Dendritic cell treated with granulocyte-macrophage colony-stimulating factor and Interleukin-4, amounts not matched to agents 40 ng/mL and 50 ng/mL, for 4 days (primary cell): ENCODE results near the gene ARFIP1.
A peak's percentile ranks its signal among the peaks of the same experiment; 100 is the strongest.

ENCODE experiments used
- H3K27ac Mint-ChIP-seq: one replicate; pipeline ENCODE4 v1.8.0; 2022; ENCODE audit warnings: mild to moderate bottlenecking, mixed read lengths
- H3K27me3 Mint-ChIP-seq: one replicate; pipeline ENCODE4 v1.8.0; 2022; ENCODE audit warnings: mild to moderate bottlenecking, mixed read lengths
- H3K36me3 Mint-ChIP-seq: one replicate; pipeline ENCODE4 v1.8.0; 2022; ENCODE audit warnings: low read depth, mixed read lengths
- H3K4me1 Mint-ChIP-seq: one replicate; pipeline ENCODE4 v1.8.0; 2022; ENCODE audit warnings: low read depth, mixed read lengths
- H3K4me3 Mint-ChIP-seq: one replicate; pipeline ENCODE4 v1.8.0; 2022; ENCODE audit warnings: mild to moderate bottlenecking, moderate library complexity, mixed read lengths
- H3K9me3 Mint-ChIP-seq: one replicate; pipeline ENCODE4 v1.8.0; 2022; ENCODE audit warnings: mixed read lengths
- intact Hi-C: fragments of 100-400 bp; cut with micrococcal nuclease; formaldehyde crosslinking; loops from one replicate; pipeline ENCODE4 v1.15.0; 2022

The ARFIP1 gene

DNA sequence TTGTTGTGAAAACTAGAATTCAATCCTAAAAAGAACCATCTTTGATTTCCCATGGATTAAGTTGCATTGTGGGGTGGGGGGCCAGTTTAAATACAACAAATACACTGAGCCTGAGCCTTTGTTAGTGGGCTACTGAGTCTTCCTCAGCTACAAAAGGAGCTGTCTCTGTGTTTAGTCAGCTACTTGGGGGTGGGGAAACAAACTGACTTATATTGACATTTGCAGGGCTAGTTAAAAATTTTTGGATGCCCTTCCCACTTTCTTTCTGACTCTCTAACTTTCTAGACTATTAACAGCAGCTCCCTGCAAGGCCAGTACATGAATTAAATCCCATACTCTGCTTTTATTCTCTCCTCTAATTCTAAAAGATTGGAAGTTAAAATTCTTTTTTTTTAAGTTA is 123.9 kb downstream of the ARFIP1 start:
- Mint-ChIP-seq H3K4me3 (no peak overlapping the region), H3K27me3 (no peaks in the 10 kb centered on the region), H3K36me3 (peaks cover 49% of the 10 kb centered on the region), H3K27ac (no peak overlapping the region), H3K4me1 (peaks cover 11% of the 10 kb centered on the region), H3K9me3 (no peaks in the 10 kb centered on the region)
- intact Hi-C loops = no loop called here

DNA sequence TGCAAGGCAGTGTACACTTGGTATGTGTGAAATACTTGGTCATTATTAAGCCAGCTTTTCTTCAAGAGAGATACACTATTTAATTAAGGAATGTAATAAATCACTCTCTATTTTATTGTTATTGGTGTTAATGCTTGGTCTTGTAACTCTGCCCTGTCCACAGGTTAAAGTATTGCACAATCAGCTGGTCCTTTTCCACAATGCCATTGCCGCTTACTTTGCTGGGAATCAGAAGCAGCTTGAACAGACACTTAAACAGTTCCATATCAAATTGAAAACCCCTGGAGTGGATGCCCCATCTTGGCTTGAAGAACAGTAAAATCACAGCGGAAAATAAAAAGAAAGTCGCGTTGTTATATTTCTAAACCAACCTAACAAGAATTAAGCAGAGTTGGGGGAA is 130.1 kb downstream of the ARFIP1 start:
- peaks cover 11% of the 10 kb centered on the region for H3K4me1 Mint-ChIP-seq
- H3K27ac Mint-ChIP-seq = no peak overlapping the region
- no peaks in the 10 kb centered on the region for H3K9me3 Mint-ChIP-seq
- intact Hi-C loops = no loop called here
- no peaks in the 10 kb centered on the region for H3K27me3 Mint-ChIP-seq
- no peak overlapping the region for H3K4me3 Mint-ChIP-seq
- H3K36me3 Mint-ChIP-seq = peaks cover 41% of the 10 kb centered on the region

DNA sequence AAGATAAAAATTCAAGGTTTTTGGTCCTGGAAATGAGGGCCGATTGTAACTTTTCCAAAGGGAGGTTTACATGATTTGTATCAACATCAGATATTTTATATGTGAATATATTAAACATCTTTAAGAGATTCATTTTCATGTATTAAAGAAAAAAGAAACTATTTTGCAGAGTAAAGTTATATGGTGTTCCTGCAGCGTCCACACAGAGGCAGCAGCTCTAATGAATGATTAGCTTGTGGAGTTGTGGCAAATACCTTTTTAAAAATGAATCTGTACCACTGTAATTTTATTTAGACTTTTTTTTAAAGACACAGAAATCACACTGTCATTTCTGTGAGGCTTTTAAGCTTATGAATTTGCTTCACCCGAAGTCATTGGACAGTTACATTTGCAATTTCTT is 130.8 kb downstream of the ARFIP1 start:
- peaks cover 41% of the 10 kb centered on the region for H3K36me3 Mint-ChIP-seq
- H3K4me3 Mint-ChIP-seq = no peak overlapping the region
- H3K4me1 Mint-ChIP-seq = peaks cover 11% of the 10 kb centered on the region
- intact Hi-C loops = no loop called here
- H3K27ac Mint-ChIP-seq = no peak overlapping the region
- no peaks in the 10 kb centered on the region for H3K27me3 Mint-ChIP-seq
- H3K9me3 Mint-ChIP-seq = no peaks in the 10 kb centered on the region

DNA sequence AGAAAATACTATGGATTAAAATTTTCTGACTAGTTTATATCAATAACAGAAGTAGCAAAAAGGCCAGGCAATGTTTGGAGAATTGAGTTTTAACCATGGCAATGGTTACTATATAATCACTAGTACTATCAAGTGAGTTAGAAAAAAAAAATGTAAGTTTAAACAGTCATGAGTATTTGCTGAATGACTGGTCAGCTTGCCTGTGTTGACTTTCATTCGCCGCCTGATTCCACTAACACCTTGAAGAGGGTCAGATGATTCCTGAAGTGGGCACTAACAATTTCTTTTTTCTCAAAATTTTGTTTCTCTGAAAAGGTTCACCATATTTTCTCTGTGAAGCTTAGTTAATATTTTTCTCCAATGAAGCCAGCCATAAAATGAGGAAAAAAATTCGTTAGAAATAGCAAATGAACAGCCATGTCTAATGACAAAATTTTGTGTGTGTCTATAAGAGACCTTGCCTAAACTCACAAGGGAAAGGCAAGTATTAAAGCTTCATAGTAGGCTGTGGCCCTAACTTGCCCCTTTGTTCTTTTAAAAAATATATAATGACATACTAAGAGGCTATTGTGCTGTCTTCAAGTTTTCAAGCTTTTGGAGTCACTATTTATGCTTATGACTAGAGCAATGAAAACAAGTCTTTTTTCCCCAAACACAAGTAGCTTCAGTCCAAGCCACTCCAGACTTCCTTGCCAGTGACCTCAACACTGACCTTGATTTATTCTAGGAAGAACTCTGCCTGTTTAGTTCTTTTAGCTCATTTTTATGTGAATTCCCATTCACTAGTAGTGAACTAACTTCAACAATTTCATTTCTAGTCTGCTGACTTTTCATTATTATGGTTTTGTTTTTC is 138.0 kb downstream of the ARFIP1 start:
- Mint-ChIP-seq H3K27ac (no peak overlapping the region), H3K4me3 (no peak overlapping the region), H3K36me3 (peaks cover 32% of the 10 kb centered on the region), H3K27me3 (no peaks in the 10 kb centered on the region), H3K4me1 (no peaks in the 10 kb centered on the region), H3K9me3 (peaks cover 36% of the 10 kb centered on the region)
- intact Hi-C loops = no loop called here

DNA sequence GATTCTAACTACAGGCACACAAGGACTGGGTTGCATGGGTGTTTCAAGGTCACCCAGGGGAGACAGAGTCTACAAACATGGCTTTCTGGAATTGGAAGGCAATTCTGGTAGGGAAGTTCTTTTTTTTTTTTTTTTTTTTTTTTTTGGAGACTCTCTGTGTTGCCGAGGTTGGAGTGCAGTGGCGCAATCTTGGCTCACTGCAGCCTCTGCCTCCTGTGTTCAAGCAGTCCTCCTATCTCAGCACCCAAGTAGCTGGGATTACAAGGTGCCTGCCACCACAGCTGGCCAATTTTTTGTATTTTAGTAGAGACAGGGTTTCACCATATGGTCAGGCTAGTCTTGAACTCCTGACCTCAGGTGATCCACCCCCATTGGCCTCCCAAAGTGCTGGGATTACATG is 140.1 kb downstream of the ARFIP1 start:
- intact Hi-C loops = no loop called here
- H3K27ac Mint-ChIP-seq = no peak overlapping the region
- no peaks in the 10 kb centered on the region for H3K4me1 Mint-ChIP-seq
- H3K9me3 Mint-ChIP-seq = peaks cover 36% of the 10 kb centered on the region
- H3K27me3 Mint-ChIP-seq = no peaks in the 10 kb centered on the region
- no peak overlapping the region for H3K4me3 Mint-ChIP-seq
- H3K36me3 Mint-ChIP-seq = peaks cover 32% of the 10 kb centered on the region

DNA sequence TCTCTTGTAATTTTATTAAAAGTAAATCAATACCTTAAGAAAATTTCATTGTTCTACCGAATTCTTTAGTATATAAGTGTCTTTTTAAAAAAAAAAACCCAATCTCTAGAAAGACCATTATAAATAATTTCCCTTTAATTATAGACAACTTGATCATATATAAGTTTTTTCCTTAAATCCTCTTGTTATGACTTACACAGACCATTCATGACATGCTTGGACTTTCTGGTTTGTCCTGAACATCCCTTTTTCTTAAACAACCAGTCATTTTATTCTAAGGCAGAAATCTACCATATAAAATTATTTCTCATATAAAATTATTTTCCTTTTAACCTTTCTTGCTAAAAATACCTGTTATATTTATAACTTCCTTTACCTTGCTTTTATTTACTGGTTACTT is 141.0 kb downstream of the ARFIP1 start:
- no peaks in the 10 kb centered on the region for H3K27me3 Mint-ChIP-seq
- H3K27ac Mint-ChIP-seq = no peak overlapping the region
- intact Hi-C loops = no loop called here
- peaks cover 32% of the 10 kb centered on the region for H3K36me3 Mint-ChIP-seq
- no peak overlapping the region for H3K4me3 Mint-ChIP-seq
- peaks cover 36% of the 10 kb centered on the region for H3K9me3 Mint-ChIP-seq
- H3K4me1 Mint-ChIP-seq = peaks cover 4% of the 10 kb centered on the region

DNA sequence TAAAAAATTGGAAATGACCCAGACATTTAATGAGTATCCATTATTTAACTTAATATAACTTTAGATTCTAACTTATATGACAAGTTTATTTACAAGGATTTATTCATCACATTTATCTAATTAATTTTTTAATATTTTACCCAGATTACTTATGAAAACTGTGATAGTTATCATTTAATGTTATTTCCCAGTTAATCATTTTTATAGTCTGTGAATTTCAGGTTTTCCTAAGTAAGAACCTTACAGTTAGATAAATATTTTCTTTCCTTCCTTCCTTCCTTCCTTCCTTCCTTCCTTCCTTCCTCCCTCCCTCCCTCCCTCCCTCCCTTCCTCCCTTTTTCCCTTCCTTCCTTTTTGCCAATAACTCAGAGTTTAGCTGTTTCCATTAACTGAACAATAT is 141.5 kb downstream of the ARFIP1 start:
- H3K9me3 Mint-ChIP-seq = peaks cover 36% of the 10 kb centered on the region
- H3K27ac Mint-ChIP-seq = no peak overlapping the region
- H3K4me3 Mint-ChIP-seq = no peak overlapping the region
- H3K4me1 Mint-ChIP-seq = peaks cover 9% of the 10 kb centered on the region
- intact Hi-C loops = no loop called here
- H3K36me3 Mint-ChIP-seq = peaks cover 32% of the 10 kb centered on the region
- H3K27me3 Mint-ChIP-seq = no peaks in the 10 kb centered on the region

DNA sequence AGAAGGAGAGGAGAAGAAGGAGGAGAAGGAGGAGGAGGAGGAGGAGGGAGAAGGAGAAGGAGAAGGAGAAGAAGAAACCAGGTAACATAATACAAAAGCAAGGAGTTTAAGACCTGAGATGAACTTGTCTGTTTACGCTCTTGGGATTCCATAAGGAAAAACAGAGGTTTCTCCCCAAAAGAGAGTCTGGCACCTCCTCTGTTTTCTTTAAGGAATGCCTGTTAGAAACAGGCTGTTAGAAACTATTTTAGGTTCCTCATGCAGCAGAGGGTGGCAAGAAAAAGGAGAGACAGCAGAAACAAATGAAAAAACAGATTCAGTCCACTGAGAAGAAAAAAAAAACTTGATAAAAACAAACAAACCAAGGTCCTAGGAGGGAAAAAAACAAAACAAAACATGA is 146.1 kb downstream of the ARFIP1 start:
- no peak overlapping the region for H3K4me3 Mint-ChIP-seq
- intact Hi-C loops = no loop called here
- H3K27ac Mint-ChIP-seq = no peak overlapping the region

DNA sequence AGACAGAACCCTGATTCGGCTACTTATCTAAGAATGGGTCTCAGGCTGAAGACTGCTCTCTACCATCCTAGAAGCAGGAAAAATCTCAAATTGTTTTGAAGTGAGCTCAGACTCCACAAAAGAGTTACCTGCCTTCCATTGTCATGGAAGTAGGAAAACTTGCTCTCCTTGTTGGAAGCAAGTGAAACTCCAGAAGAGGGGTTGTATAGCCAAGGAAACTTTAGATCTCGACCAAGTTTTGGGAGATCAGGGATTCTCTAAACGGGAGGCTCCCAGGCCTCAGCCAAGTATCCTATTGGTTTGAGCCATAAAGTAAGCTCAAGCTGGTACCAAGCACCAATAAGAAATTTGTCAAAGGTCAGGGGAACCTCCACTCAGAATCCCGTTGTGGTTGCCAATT is 147.2 kb downstream of the ARFIP1 start:
- peaks cover 2% of the 10 kb centered on the region for H3K36me3 Mint-ChIP-seq
- peaks cover 39% of the 10 kb centered on the region for H3K4me1 Mint-ChIP-seq
- no peak overlapping the region for H3K4me3 Mint-ChIP-seq
- H3K9me3 Mint-ChIP-seq = peaks cover 3% of the 10 kb centered on the region
- intact Hi-C loops = no loop called here
- H3K27me3 Mint-ChIP-seq = peaks cover 4% of the 10 kb centered on the region
- no peak overlapping the region for H3K27ac Mint-ChIP-seq

More for the DNA sequence above, 146.1 kb downstream of the ARFIP1 start:
- Mint-ChIP-seq H3K4me1 (peaks cover 39% of the 10 kb centered on the region), H3K36me3 (peaks cover 9% of the 10 kb centered on the region), H3K9me3 (peaks cover 12% of the 10 kb centered on the region), H3K27me3 (peaks cover 4% of the 10 kb centered on the region)

DNA sequence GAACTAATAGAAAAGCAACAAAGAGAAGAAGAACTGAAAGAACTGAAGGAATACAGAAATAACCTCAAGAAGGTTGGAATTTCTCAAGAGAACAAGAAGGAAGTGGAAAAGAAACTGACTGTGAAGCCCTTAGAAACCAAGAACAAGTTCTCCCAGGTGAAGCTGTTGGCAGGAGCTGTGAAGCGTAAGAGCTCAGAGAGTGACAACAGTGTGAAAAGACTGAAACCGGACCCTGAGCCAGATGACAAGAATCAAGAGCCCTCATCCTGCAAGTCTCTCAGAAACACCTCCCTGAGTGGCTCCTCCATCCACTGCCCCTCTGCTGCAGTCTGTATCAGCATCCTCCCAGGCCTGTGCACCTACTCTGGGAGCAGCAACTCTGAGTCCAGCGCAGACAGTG is 148.0 kb downstream of the ARFIP1 start:
- Mint-ChIP-seq H3K27ac (no peak overlapping the region), H3K4me1 (peaks cover 39% of the 10 kb centered on the region), H3K36me3 (no peaks in the 10 kb centered on the region), H3K4me3 (no peak overlapping the region), H3K27me3 (peaks cover 4% of the 10 kb centered on the region), H3K9me3 (no peaks in the 10 kb centered on the region)
- intact Hi-C loops = no loop called here

DNA sequence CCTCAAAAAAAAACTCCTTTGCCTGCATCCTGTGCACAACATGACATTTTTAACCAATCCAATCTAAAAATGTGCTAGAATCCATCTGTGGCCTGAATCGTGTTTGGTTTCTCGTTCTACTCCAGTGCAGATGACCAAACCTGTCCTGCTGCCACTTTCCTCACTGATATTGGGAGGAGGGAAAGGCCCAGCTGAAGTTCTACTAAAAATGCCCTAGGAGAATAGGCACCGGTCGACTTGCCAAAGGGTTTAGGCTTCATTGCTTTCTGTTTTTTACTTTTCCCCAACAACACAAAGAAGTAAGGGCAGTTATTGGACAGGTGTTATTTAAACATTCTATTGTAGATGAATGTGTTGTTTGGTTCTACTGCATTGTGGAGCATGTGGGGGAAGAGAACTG is 148.5 kb downstream of the ARFIP1 start:
- H3K27ac Mint-ChIP-seq = no peak overlapping the region
- intact Hi-C loops = no loop called here
- H3K36me3 Mint-ChIP-seq = no peaks in the 10 kb centered on the region
- H3K4me3 Mint-ChIP-seq = no peak overlapping the region
- no peaks in the 10 kb centered on the region for H3K9me3 Mint-ChIP-seq
- H3K4me1 Mint-ChIP-seq = peaks cover 39% of the 10 kb centered on the region
- peaks cover 8% of the 10 kb centered on the region for H3K27me3 Mint-ChIP-seq

DNA sequence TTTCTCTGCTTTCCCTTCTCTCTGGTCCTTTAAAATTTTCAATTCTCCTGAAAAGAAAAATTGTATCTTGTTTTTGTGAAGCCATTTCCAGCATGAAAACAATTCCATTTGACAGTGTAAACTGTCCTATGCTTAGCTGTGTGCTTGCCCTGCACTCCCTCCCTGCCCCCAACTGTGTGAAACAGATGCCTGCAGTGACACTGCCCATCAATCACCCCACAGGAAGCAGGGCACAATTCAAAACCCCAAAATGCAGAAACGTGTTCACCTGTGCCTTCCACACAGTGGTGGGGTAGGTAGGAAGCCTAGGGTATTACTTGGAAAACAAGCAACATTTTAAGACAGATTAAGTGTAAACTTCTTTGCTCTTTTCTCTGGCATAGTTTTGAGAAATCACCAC is 150.1 kb downstream of the ARFIP1 start:
- intact Hi-C loops = no loop called here
- H3K27ac Mint-ChIP-seq = no peak overlapping the region

DNA sequence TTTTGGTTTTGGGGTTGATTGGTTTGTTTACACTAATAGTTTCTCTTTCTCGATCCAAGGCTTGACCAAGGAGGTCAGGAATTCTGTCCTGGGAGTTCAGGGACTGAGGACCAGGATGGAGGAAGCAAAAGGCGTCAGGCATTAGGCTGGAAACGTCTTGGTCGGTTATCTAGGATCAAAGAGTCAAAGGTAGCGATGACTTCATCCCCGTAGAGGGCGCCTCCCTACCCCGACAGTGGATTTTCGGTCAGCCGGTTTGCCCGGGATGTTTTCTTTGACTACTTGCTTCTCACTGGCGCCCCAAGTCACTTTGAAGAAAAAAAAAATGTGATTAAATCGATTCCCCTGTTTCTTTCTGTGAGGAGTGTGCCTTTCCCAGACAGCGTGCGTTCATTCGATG is 155.4 kb downstream of the ARFIP1 start:
- intact Hi-C loops = no loop called here
- H3K27ac Mint-ChIP-seq = no peak overlapping the region

More for the DNA sequence above, 150.1 kb downstream of the ARFIP1 start:
- Mint-ChIP-seq H3K4me1 (peaks cover 40% of the 10 kb centered on the region), H3K9me3 (no peaks in the 10 kb centered on the region), H3K36me3 (no peaks in the 10 kb centered on the region), H3K27me3 (peaks cover 23% of the 10 kb centered on the region), H3K4me3 (no peak overlapping the region)

DNA sequence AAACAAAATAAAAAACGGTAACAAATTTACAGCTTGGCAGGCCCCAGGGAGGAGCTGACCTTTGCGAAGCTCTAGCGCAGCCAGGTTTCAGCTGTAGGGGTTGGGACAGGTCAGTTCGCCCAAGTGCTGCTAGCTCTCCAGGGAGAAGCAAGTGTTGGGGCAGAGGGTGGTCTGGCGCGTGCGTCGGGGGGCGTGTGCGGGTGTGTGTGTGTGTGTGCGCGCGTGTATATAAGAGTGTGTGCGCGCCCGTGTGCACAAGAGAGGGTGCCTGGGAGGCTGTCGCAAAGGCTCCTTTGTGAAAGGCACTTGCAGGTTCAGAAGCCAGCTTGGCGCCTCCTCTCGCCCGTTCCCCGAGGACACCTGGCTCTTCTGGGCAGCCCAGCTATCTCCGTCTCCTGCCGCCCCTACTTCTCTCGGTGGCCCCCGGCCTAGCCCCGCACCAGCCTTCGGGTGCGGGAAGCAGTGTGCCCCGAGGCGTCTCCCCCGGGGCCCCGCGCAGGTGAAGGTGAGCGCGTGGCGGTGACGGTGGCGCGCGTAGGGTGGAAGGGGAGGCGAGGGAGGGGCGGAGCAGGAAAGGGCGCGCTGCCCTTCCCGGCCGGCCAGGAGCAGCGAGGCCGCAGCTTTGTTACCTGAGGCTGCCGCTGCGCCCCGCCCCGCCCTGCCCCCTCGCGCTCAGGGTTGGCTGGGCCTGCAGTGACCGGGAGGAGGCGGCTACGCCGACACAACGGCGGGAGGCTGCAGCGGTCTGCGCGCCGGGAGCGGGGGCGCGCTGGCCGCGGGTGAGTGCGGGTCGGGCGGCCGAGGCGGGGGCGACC is 156.1 kb downstream of the ARFIP1 start, which contains the start of gene FHDC1:
Gene FHDC1 (plus strand): TSS at position 693 of the 815 bp plus-strand sequence. CDS start 6,735 bp downstream, outside the sequence.
- H3K36me3 Mint-ChIP-seq = no peaks in the 10 kb centered on the region
- peaks cover 21% of the 10 kb centered on the region for H3K4me1 Mint-ChIP-seq
- intact Hi-C loops = no loop called here
- no peaks in the 10 kb centered on the region for H3K9me3 Mint-ChIP-seq
- peak within 1 kb of the TSS; percentile 57 for H3K4me3 Mint-ChIP-seq
- H3K27ac Mint-ChIP-seq = no peak within 1 kb of the TSS
- H3K27me3 Mint-ChIP-seq = peaks cover 67% of the 10 kb centered on the region

More for the DNA sequence above, 155.4 kb downstream of the ARFIP1 start:
- no peaks in the 10 kb centered on the region for H3K36me3 Mint-ChIP-seq
- H3K9me3 Mint-ChIP-seq = no peaks in the 10 kb centered on the region
- peaks cover 21% of the 10 kb centered on the region for H3K4me1 Mint-ChIP-seq
- H3K4me3 Mint-ChIP-seq = no peak overlapping the region
- H3K27me3 Mint-ChIP-seq = peaks cover 66% of the 10 kb centered on the region
